CD14-positive monocyte (primary cell): ENCODE measurements around the gene TM2D3. TPM values are rescaled to one million over a fixed set of nuclear protein-coding genes. Genes with fewer than 3 reads are reported as not detected.

Source experiments
- DNase-seq, 3 donors: peaks; one replicate each; pipeline ENCODE4 v3.0.0-alpha.2; 2011 to 2022
- H2AFZ ChIP-seq: 2 replicates; pipeline ENCODE4 v1.6.0; 2012; ENCODE audit warnings: mild to moderate bottlenecking, low read depth, low read length, inconsistent platforms; ENCODE audit not compliant: insufficient read depth, poor library complexity, severe bottlenecking
- H3K27ac ChIP-seq, 2 donors: 1 replicate in 1 of 2; 2 replicates in 1 of 2; pipeline ENCODE4 v1.5.1; 2012 to 2013; ENCODE audit warnings: low read length in 2 of 2, control low read depth in 1 of 2, inconsistent platforms in 1 of 2, low read depth in 1 of 2, mild to moderate bottlenecking in 1 of 2
- H3K27me3 ChIP-seq, 2 donors: one replicate each; pipeline versions ENCODE4 v1.6.0 to v1.6.1; 2011 to 2013; ENCODE audit warnings: low read length in 2 of 2; ENCODE audit not compliant: control insufficient read depth in 2 of 2, insufficient read depth in 2 of 2
- H3K36me3 ChIP-seq, 2 donors: replicated peaks in 1 of 2; 1 replicate in 1 of 2; 2 replicates in 1 of 2; pipeline versions ENCODE4 v1.5.1 to v1.6.1; 2012 to 2013; ENCODE audit warnings: low read length in 2 of 2, control low read depth in 1 of 2, inconsistent platforms in 1 of 2, mild to moderate bottlenecking in 1 of 2; ENCODE audit not compliant: insufficient read depth in 2 of 2, control insufficient read depth in 1 of 2
- H3K4me1 ChIP-seq, 2 donors: 1 replicate in 1 of 2; 2 replicates in 1 of 2; pipeline versions ENCODE4 v1.5.1 to v1.6.1; 2012 to 2013; ENCODE audit warnings: low read length in 2 of 2, control low read depth in 1 of 2, inconsistent platforms in 1 of 2, mild to moderate bottlenecking in 1 of 2, moderate library complexity in 1 of 2; ENCODE audit not compliant: insufficient read depth in 2 of 2, control insufficient read depth in 1 of 2
- H3K4me2 ChIP-seq: replicated peaks from 2 replicates; pipeline ENCODE3; 2012; ENCODE audit warnings: low read length, moderate library complexity, mild to moderate bottlenecking; ENCODE audit not compliant: poor library complexity, severe bottlenecking; ENCODE audit errors: extremely low read depth
- H3K4me3 ChIP-seq, 3 experiments: fragments of 200-600 bp in 1 of 3; sonication (generic) in 1 of 3; replicated peaks in 1 of 3; 1 replicate in 2 of 3; 2 replicates in 1 of 3; pipeline ENCODE4 v1.5.1; 2011 to 2013; ENCODE audit warnings: low read length in 3 of 3, mild to moderate bottlenecking in 3 of 3, control low read depth in 2 of 3, low read depth in 2 of 3, inconsistent platforms in 1 of 3, moderate library complexity in 1 of 3
- H3K79me2 ChIP-seq: 2 replicates; pipeline ENCODE4 v1.6.0; 2012; ENCODE audit warnings: mild to moderate bottlenecking, control low read depth, inconsistent platforms, low read length, moderate library complexity; ENCODE audit not compliant: insufficient read depth
- H3K9ac ChIP-seq: 2 replicates; pipeline ENCODE4 v1.6.0; 2017; ENCODE audit warnings: low read length, mild to moderate bottlenecking; ENCODE audit not compliant: insufficient read depth, poor library complexity, severe bottlenecking
- H3K9me3 ChIP-seq, 2 donors: replicated peaks in 1 of 2; 1 replicate in 1 of 2; 2 replicates in 1 of 2; pipeline versions ENCODE4 v1.5.1 to v1.6.1; 2012 to 2013; ENCODE audit warnings: low read length in 2 of 2, control low read depth in 1 of 2; ENCODE audit not compliant: control insufficient read depth in 1 of 2, insufficient read depth in 1 of 2
- H4K20me1 ChIP-seq: 2 replicates; pipeline ENCODE4 v1.6.0; 2012; ENCODE audit warnings: mild to moderate bottlenecking, low read length, control low read depth, moderate library complexity; ENCODE audit not compliant: insufficient read depth
- H3K27ac Mint-ChIP-seq, 7 donors: one replicate each; pipeline ENCODE4 v1.8.0; 2020; ENCODE audit warnings: mild to moderate bottlenecking in 7 of 7, mixed read lengths in 7 of 7, moderate library complexity in 6 of 7, inconsistent platforms in 2 of 7
- H3K27me3 Mint-ChIP-seq, 3 donors: one replicate each; pipeline ENCODE4 v1.8.0; 2021 to 2022; ENCODE audit warnings: low read depth in 3 of 3, mild to moderate bottlenecking in 3 of 3, mixed read lengths in 3 of 3, moderate library complexity in 3 of 3, inconsistent platforms in 1 of 3
- H3K36me3 Mint-ChIP-seq, 2 donors: one replicate each; pipeline ENCODE4 v1.8.0; 2020; ENCODE audit warnings: mixed read lengths in 2 of 2, inconsistent platforms in 1 of 2, mild to moderate bottlenecking in 1 of 2
- H3K4me1 Mint-ChIP-seq: one replicate; pipeline ENCODE4 v1.8.0; 2020; ENCODE audit warnings: mild to moderate bottlenecking, mixed read lengths
- H3K4me3 Mint-ChIP-seq, 2 donors: one replicate each; pipeline ENCODE4 v1.8.0; 2020; ENCODE audit warnings: mild to moderate bottlenecking in 2 of 2, mixed read lengths in 2 of 2, moderate library complexity in 1 of 2
- H3K9me3 Mint-ChIP-seq, 7 donors: one replicate each; pipeline ENCODE4 v1.8.0; 2020 to 2022; ENCODE audit warnings: mixed read lengths in 7 of 7, mild to moderate bottlenecking in 6 of 7, moderate library complexity in 6 of 7, inconsistent platforms in 2 of 7
- CTCF ChIP-seq: fragments of 200-600 bp; IDR thresholded peaks from one replicate; pipeline ENCODE4 v1.8.0; 2022; ENCODE audit warnings: antibody characterized with exemption, mild to moderate bottlenecking
- WGBS: methylation state at CpG from one replicate; pipeline ENCODE4 v1.1.5; 2013; ENCODE audit warnings: missing lambda C conversion rate; ENCODE audit not compliant: insufficient coverage; 5-methylcytosine and 5-hydroxymethylcytosine counted together
- intact Hi-C, 2 donors: fragments of 100-400 bp; cut with micrococcal nuclease; formaldehyde crosslinking; loops; one replicate each; pipeline versions ENCODE4 v1.15.0 to v1.15.1; 2023
- polyA plus RNA-seq, 3 donors: library from polyadenylated mRNA; depleted of rRNA in 1 of 3; unstranded in 2 of 3; stranded (reverse) in 1 of 3; fragments of 300-500 nt in 2 of 3; fragments of >200 nt in 1 of 3; fragmentation: Illumina TruSeq in 2 of 3; gene quantifications; 1 replicate in 2 of 3; 2 replicates in 1 of 3; pipeline ENCODE4 v1.2.3, GENCODE V29; 2012 to 2021

The TM2D3 gene
- polyA plus RNA-seq, 3 donors = 22.9 to 54.6 (median 26.5) TPM

DNA sequence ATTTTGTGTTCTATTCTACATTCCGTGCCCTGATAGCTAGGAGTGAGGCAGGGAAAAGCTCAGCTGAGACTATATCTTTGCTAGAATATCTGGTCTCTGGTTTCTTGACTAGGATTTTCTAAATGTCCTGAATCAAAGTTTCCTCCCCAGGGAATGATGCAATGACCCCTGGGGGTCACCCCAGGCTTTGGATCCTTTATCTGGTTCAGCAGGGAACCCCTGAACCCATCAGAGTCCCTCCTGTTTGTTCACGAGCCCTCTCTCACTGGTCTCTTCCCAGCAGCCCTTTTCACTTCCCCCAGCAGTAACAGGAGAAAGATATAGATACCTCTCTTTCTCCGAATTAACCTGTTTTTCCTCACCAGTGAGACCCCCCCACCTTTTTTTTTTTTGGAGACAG, 14.3 kb downstream of the TM2D3 start:
- H3K79me2 ChIP-seq = no peaks in the 10 kb centered on the region

DNA sequence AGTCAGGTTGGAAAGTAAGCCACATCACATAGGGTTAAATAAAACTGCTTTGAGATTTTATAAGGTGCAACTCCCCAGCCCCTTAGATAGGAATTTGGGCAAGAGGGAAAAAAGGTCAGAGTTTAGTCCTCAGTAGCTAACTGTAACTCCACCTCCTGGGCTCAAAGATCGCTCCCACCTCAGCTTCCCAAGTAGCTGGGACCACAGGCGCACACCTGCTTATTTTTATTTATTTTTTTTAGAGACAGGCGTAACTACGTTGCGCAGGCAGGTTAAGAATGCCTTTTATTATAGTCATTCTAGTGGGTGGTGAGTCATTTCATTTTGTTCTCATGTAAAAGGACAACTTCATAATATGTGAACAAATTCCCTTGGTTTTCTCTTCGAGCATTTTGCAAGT, 14.7 kb downstream of the TM2D3 start:
- no peak overlapping the region for H3K9ac ChIP-seq
- no peak overlapping the region for H2AFZ ChIP-seq
- H3K9me3 ChIP-seq = no peaks in the 10 kb centered on the region
- H3K36me3 Mint-ChIP-seq = peaks cover 29 to 30% of the 10 kb centered on the region in 2 donors
- H3K4me3 Mint-ChIP-seq = no peak overlapping the region
- no peak for DNase-seq
- H3K27ac ChIP-seq = no peak overlapping the region
- no peak overlapping the region for H3K4me2 ChIP-seq
- peak overlapping the region in 1 of 7 donors; percentile 32 for H3K27ac Mint-ChIP-seq
- no peak overlapping the region for H3K4me3 ChIP-seq
- peaks cover 20% of the 10 kb centered on the region for H3K4me1 Mint-ChIP-seq
- H4K20me1 ChIP-seq = no peaks in the 10 kb centered on the region
- no peak for TF ChIP-seq CTCF
- H3K9me3 Mint-ChIP-seq = peaks cover 0 to 7% (median 0%) of the 10 kb centered on the region in 7 donors
- no peaks in the 10 kb centered on the region for H3K79me2 ChIP-seq
- no CpG with 5 or more reads among the region's 6 CpGs for WGBS
- no peaks in the 10 kb centered on the region for H3K27me3 ChIP-seq
- intact Hi-C loops = no loop called here
- H3K27me3 Mint-ChIP-seq = peaks cover 0 to 2% (median 0%) of the 10 kb centered on the region in 3 donors
- H3K4me1 ChIP-seq = peaks cover 16 to 22% of the 10 kb centered on the region in 2 donors
- H3K36me3 ChIP-seq = peaks cover 3 to 14% of the 10 kb centered on the region in 2 donors

More for the DNA sequence above, 14.3 kb downstream of the TM2D3 start:
- Histone ChIP-seq H2AFZ (no peak overlapping the region), H3K27me3 (no peaks in the 10 kb centered on the region), H3K4me1 (peaks cover 20 to 26% of the 10 kb centered on the region in 2 donors), H3K27ac (no peak overlapping the region), H3K4me3 (no peak overlapping the region), H3K4me2 (no peak overlapping the region), H4K20me1 (no peaks in the 10 kb centered on the region), H3K36me3 (peaks cover 4 to 18% of the 10 kb centered on the region in 2 donors), H3K9ac (no peak overlapping the region), H3K9me3 (no peaks in the 10 kb centered on the region)
- Mint-ChIP-seq H3K36me3 (peaks cover 33% of the 10 kb centered on the region in 2 donors), H3K4me1 (peaks cover 23% of the 10 kb centered on the region), H3K27me3 (peaks cover 0 to 2% (median 0%) of the 10 kb centered on the region in 3 donors), H3K27ac (peak overlapping the region in 3 of 7 donors; percentile 3 to 32 (median 23)), H3K9me3 (peaks cover 0 to 7% (median 0%) of the 10 kb centered on the region in 7 donors), H3K4me3 (no peak overlapping the region)
- DNase-seq = no peak
- WGBS = 100% methylated on average over 1 of the region's 3 CpGs
- TF ChIP-seq CTCF = no peak
- intact Hi-C loops = no loop called here
